ENCODE measurements around the gene SLC17A7.
"Not testable (repeated sequence)": the region's sequence is repeated elsewhere in the genome, so short reads cannot be mapped to it uniquely, and the experiment has no call there.

The SLC17A7 gene

GRCh38 chr19:49441210-49441959 is at the start of gene SLC17A7:
Gene SLC17A7, minus strand, starts transcription at chr19:49441527. Its CDS starts 148 bp downstream, at chr19:49441379.
- no peak for DNase-seq (ENCODE audit: low read depth)

GRCh38 chr19:49490287-49491029 is 49.1 kb upstream of the SLC17A7 start:
- no peak for DNase-seq (ENCODE audit: low read depth)

GRCh38 chr19:49489601-49490167 is 48.4 kb upstream of the SLC17A7 start:
- DNase-seq (ENCODE audit: low read depth), result no peak

GRCh38 chr19:49488863-49489537 is 47.7 kb upstream of the SLC17A7 start:
- no peak for DNase-seq (ENCODE audit: low read depth)

- DNase-seq (ENCODE audit: low read depth), result no peak
Observed at GRCh38 chr19:49488046-49488862, 46.9 kb upstream of the SLC17A7 start.

- DNase-seq (ENCODE audit: low read depth), result peak; percentile 99
Observed at GRCh38 chr19:49487277-49488045, 46.1 kb upstream of the SLC17A7 start, which contains the start of gene RPL13A. Gene RPL13A, plus strand, starts transcription at chr19:49487608. Its CDS starts 22 bp downstream, at chr19:49487630.

- DNase-seq (ENCODE audit: low read depth), result no peak
Observed at GRCh38 chr19:49486710-49487276, 45.5 kb upstream of the SLC17A7 start.

GRCh38 chr19:49486232-49486631 is 44.9 kb upstream of the SLC17A7 start:
- DNase-seq (ENCODE audit: low read depth), result no peak

GRCh38 chr19:49481020-49481683 is 39.8 kb upstream of the SLC17A7 start:
- no peak for DNase-seq (ENCODE audit: low read depth)

GRCh38 chr19:49479975-49480628 is 38.8 kb upstream of the SLC17A7 start:
- no peak for DNase-seq (ENCODE audit: low read depth)

- no peak for DNase-seq (ENCODE audit: low read depth)
Observed at GRCh38 chr19:49475995-49476880, 34.9 kb upstream of the SLC17A7 start.

- no peak for DNase-seq (ENCODE audit: low read depth)
Observed at GRCh38 chr19:49475191-49475917, 34.0 kb upstream of the SLC17A7 start.

- no peak for DNase-seq (ENCODE audit: low read depth)
Observed at GRCh38 chr19:49474542-49474924, 33.2 kb upstream of the SLC17A7 start.

GRCh38 chr19:49473868-49474541 is 32.7 kb upstream of the SLC17A7 start, which contains the start of gene FLT3LG:
Gene FLT3LG, plus strand, starts transcription at chr19:49474215. Its CDS starts 425 bp downstream, at chr19:49474640.
- DNase-seq (ENCODE audit: low read depth), result peak; percentile 62

GRCh38 chr19:49473501-49473867 is 32.2 kb upstream of the SLC17A7 start:
- DNase-seq (ENCODE audit: low read depth), result not testable (repeated sequence)

GRCh38 chr19:49472936-49473335 is 31.6 kb upstream of the SLC17A7 start:
- no peak for DNase-seq (ENCODE audit: low read depth)

- no peak for DNase-seq (ENCODE audit: low read depth)
Observed at GRCh38 chr19:49470615-49470978, 29.3 kb upstream of the SLC17A7 start.

All from fibroblast of the conjunctiva (primary cell).